A549 (cell line): ENCODE measurements around the gene JMJD4. TPM values are rescaled to one million over a fixed set of nuclear protein-coding genes. Genes with fewer than 3 reads are reported as not detected.

Source experiments
- ATAC-seq, 2 experiments: fragments of 200-7000 bp in 1 of 2; fragments of >200 bp in 1 of 2; cut with Nextera tagmentation in 1 of 2; cut with Tn5 transposase in 1 of 2; 3 replicates each; pipeline versions ENCODE4 v1.8.0 to v1.9.1; 2018 to 2020; ENCODE audit warnings: mild to moderate bottlenecking in 1 of 2, moderate library complexity in 1 of 2
- CTCF ChIA-PET: fragments of 300-600 bp; sonication (Branson Sonifier 250); formaldehyde crosslinking; extraction: SDS; loops from one replicate; lab custom pipeline; 2021; ENCODE audit warnings: antibody characterized with exemption, inconsistent platforms; lab: Yijun Ruan, JAX
- POLR2A ChIA-PET: fragments of 350-600 bp; formaldehyde crosslinking; extraction: SDS; loops from one replicate; lab custom pipeline; 2021; ENCODE audit warnings: antibody characterized with exemption, inconsistent platforms; lab: Yijun Ruan, JAX
- DNase-seq, 2 experiments: peaks; one replicate each; pipeline versions ENCODE4 v3.0.0 to v3.0.0-alpha.2; 2011 to 2016; ENCODE audit warnings: low read depth in 1 of 2, low spot score in 1 of 2
- FAIRE-seq: peaks from 2 replicates; lab custom pipeline; 2011; peaks lifted over from hg19 to GRCh38; lab: Jason Lieb, UNC
- H3K27ac ChIP-seq, 2 experiments: fragments of >200 bp; sonication (Bioruptor Twin); formaldehyde crosslinking; 3 replicates each; pipeline ENCODE4 v1.5.1; 2016 to 2017
- H3K4me1 ChIP-seq: fragments of >200 bp; sonication (Bioruptor Twin); formaldehyde crosslinking; 3 replicates; pipeline ENCODE4 v1.6.1; 2016
- H3K4me2 ChIP-seq: fragments of >200 bp; sonication (Bioruptor Twin); formaldehyde crosslinking; 3 replicates; pipeline ENCODE4 v1.6.1; 2016
- H3K4me3 ChIP-seq: fragments of >200 bp; sonication (Bioruptor Twin); formaldehyde crosslinking; 3 replicates; pipeline ENCODE4 v1.5.1; 2016
- H3K9me3 ChIP-seq: fragments of >200 bp; sonication (Bioruptor Twin); formaldehyde crosslinking; 3 replicates; pipeline ENCODE4 v1.6.1; 2016
- BCL3 ChIP-seq: fragments of >200 bp; sonication (Bioruptor Twin); formaldehyde crosslinking; IDR thresholded peaks from 3 replicates; pipeline ENCODE4 v1.6.1; 2016
- CBX2 ChIP-seq: fragments of 200-600 bp; sonication (generic); IDR thresholded peaks from 2 replicates; pipeline ENCODE4 v1.6.1; 2016; ENCODE audit warnings: low read depth, mild to moderate bottlenecking, borderline replicate concordance
- CEBPB ChIP-seq, 2 experiments: fragments of >200 bp in 1 of 2; sonication (Bioruptor Twin) in 1 of 2; formaldehyde crosslinking in 1 of 2; IDR thresholded peaks; 2 replicates each; pipeline ENCODE4 v1.6.1; 2012 to 2016
- CHD2 ChIP-seq: fragments of 150-350 bp; IDR thresholded peaks from 2 replicates; pipeline ENCODE4 v1.6.1; 2014; ENCODE audit warnings: low read length; ENCODE audit not compliant: partially characterized antibody
- EP300 ChIP-seq, 2 experiments: fragments of >200 bp; sonication (Bioruptor Twin); formaldehyde crosslinking; IDR thresholded peaks; 2 replicates in 1 of 2; 3 replicates in 1 of 2; pipeline ENCODE4 v1.6.1; 2016 to 2017
- ESRRA ChIP-seq: fragments of 150-350 bp; IDR thresholded peaks from 2 replicates; pipeline ENCODE4 v1.6.1; 2014; ENCODE audit warnings: mild to moderate bottlenecking, low read length, borderline replicate concordance
- FOSL2 ChIP-seq, 2 experiments: fragments of 450-650 bp in 1 of 2; fragments of >200 bp in 1 of 2; sonication (Bioruptor Twin) in 1 of 2; formaldehyde crosslinking; IDR thresholded peaks; 2 replicates each; pipeline versions ENCODE4 v1.5.0 to v1.6.1; 2016 to 2020; ENCODE audit warnings: mild to moderate bottlenecking in 1 of 2, moderate library complexity in 1 of 2
- GATA3 ChIP-seq: IDR thresholded peaks from 2 replicates; pipeline ENCODE4 v1.6.1; 2012; ENCODE audit warnings: borderline replicate concordance
- HMGXB4 ChIP-seq: fragments of 250-450 bp; sonication (Bioruptor Pico); IDR thresholded peaks from 2 replicates; pipeline ENCODE4 v1.5.0; 2021; ENCODE audit warnings: mild to moderate bottlenecking, moderate library complexity, borderline replicate concordance
- JUN ChIP-seq, 2 experiments: fragments of >200 bp; sonication (Bioruptor Twin); formaldehyde crosslinking; IDR thresholded peaks; 2 replicates in 1 of 2; 3 replicates in 1 of 2; pipeline ENCODE4 v1.6.1; 2016 to 2017
- MAZ ChIP-seq: fragments of 150-350 bp; IDR thresholded peaks from 2 replicates; pipeline ENCODE4 v1.6.1; 2014; ENCODE audit warnings: antibody characterized with exemption, low read depth, low read length, borderline replicate concordance
- MYC ChIP-seq: IDR thresholded peaks from 2 replicates; pipeline ENCODE4 v1.6.1; 2012; ENCODE audit warnings: mild to moderate bottlenecking, inconsistent platforms, low read length, improper control_type of control experiment, borderline replicate concordance
- NFE2L2 ChIP-seq: fragments of 150-350 bp; conservative IDR thresholded peaks from 2 replicates; pipeline ENCODE4 v1.6.1; 2014; ENCODE audit warnings: low read length
- NPAS2 ChIP-seq: fragments of 250-450 bp; sonication (Bioruptor Pico); IDR thresholded peaks from 2 replicates; pipeline ENCODE4 v1.8.0; 2022; ENCODE audit warnings: mild to moderate bottlenecking, moderate library complexity, borderline replicate concordance
- POLR2A ChIP-seq: IDR thresholded peaks from 2 replicates; pipeline ENCODE4 v1.6.1; 2012; ENCODE audit warnings: mild to moderate bottlenecking, low read length
- POLR2AphosphoS2 ChIP-seq: conservative IDR thresholded peaks from 2 replicates; pipeline ENCODE4 v1.6.1; 2012; ENCODE audit warnings: low read length, improper control_type of control experiment, inconsistent platforms
- RCOR1 ChIP-seq: fragments of 150-350 bp; IDR thresholded peaks from 2 replicates; pipeline ENCODE4 v1.6.1; 2014; ENCODE audit warnings: antibody characterized with exemption, low read length, low read depth
- RNF2 ChIP-seq: fragments of 200-600 bp; sonication (generic); IDR thresholded peaks from 2 replicates; pipeline ENCODE4 v1.6.1; 2016; ENCODE audit warnings: low read depth, mild to moderate bottlenecking, antibody characterized with exemption, moderate library complexity, borderline replicate concordance
- USF2 ChIP-seq: fragments of 450-650 bp; IDR thresholded peaks from 2 replicates; pipeline ENCODE4 v1.6.1; 2014; ENCODE audit warnings: antibody characterized with exemption
- ZFP36 ChIP-seq: fragments of 450-650 bp; IDR thresholded peaks from 2 replicates; pipeline ENCODE4 v1.6.1; 2014; ENCODE audit warnings: borderline replicate concordance; ENCODE audit not compliant: partially characterized antibody
- ZSCAN20 ChIP-seq: fragments of 250-450 bp; sonication (Bioruptor Pico); IDR thresholded peaks from 2 replicates; pipeline ENCODE4 v1.8.0; 2022; ENCODE audit warnings: mild to moderate bottlenecking, moderate library complexity
- WGBS: methylation state at CpG from one replicate; pipeline ENCODE4 v1.1.6; 2017; ENCODE audit errors: missing lambda C conversion rate; 5-methylcytosine and 5-hydroxymethylcytosine counted together
- polyA plus RNA-seq, 4 experiments: library from polyadenylated mRNA; depleted of rRNA in 3 of 4; stranded (reverse); fragments of >200 nt; fragmentation: RNase III in 1 of 4; extraction: RNeasy Plus Mini Kit Qiagen cat#74134 plus additional on column Dnase treatment in 1 of 4; gene quantifications; 2 replicates in 3 of 4; 3 replicates in 1 of 4; pipeline ENCODE4 v1.2.3, GENCODE V29; 2011 to 2017
- TF ChIP-seq, protein P1 (sequence below): IDR thresholded peaks from 2 replicates; pipeline ENCODE4 v1.6.1; 2012; ENCODE audit warnings: low read depth, borderline replicate concordance
- TF ChIP-seq, protein P2 (sequence below): fragments of >200 bp; sonication (Bioruptor Twin); formaldehyde crosslinking; IDR thresholded peaks from 3 replicates; pipeline ENCODE4 v1.5.1; 2016

JMJD4 gene
- polyA plus RNA-seq, 2 of the 4 experiments (the other 2 are of a cell fraction): 18.8 to 21.2 TPM

DNA sequence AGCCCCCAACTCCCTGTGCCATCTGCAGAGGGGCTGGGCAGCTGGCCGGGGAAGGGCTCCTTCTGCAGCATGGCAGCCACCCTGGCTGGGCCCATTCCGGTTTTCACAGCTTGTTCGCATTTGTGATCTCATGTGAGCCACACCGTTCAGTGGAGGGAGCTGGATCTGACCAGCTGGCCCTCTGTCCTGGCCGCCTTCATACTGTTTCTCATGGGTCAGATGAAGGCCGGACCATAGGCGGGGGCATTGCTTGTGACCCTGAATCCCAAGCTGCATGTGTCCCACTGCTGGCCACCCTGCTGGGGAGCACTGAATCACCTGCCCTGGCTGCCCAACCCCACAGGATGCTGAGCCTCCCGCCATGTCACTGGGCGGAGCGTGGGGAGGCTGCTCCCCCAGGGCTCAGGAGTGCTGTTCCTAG lies 43.9 kb upstream of the JMJD4 start:
- 100% methylated on average over 6 of the region's 10 CpGs for WGBS
- TF ChIP-seq CBX2 (no peak), POLR2A (no peak), POLR2AphosphoS2 (no peak), JUN (IDR thresholded peaks at IDR 0.05) (no peak), RNF2 (no peak), RCOR1 (no peak), MYC (no peak), MAZ (no peak), ESRRA (no peak), NFE2L2 (no peak), BCL3 (no peak), ZSCAN20 (CRISPR knock-in tag) (no peak), NPAS2 (CRISPR knock-in tag) (no peak)
- TF ChIP-seq, protein P1, sequence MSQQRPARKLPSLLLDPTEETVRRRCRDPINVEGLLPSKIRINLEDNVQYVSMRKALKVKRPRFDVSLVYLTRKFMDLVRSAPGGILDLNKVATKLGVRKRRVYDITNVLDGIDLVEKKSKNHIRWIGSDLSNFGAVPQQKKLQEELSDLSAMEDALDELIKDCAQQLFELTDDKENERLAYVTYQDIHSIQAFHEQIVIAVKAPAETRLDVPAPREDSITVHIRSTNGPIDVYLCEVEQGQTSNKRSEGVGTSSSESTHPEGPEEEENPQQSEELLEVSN: no peak
- FAIRE-seq (no peak), ATAC-seq (no peak), DNase-seq (no peak)
- Histone ChIP-seq H3K4me3 (no peak overlapping the region), H3K9me3 (no peaks in the 10 kb centered on the region), H3K27ac (no peak overlapping the region), H3K4me2 (no peak overlapping the region), H3K4me1 (no peaks in the 10 kb centered on the region)
- POLR2A ChIA-PET: no interaction called here
- CTCF ChIA-PET: interaction anchor here (1.6 to 1.7 kb wide), 2 partner anchors 17 to 167 kb away, joined by 4 to 6 read pairs; no protein-coding TSS in a partner anchor

DNA sequence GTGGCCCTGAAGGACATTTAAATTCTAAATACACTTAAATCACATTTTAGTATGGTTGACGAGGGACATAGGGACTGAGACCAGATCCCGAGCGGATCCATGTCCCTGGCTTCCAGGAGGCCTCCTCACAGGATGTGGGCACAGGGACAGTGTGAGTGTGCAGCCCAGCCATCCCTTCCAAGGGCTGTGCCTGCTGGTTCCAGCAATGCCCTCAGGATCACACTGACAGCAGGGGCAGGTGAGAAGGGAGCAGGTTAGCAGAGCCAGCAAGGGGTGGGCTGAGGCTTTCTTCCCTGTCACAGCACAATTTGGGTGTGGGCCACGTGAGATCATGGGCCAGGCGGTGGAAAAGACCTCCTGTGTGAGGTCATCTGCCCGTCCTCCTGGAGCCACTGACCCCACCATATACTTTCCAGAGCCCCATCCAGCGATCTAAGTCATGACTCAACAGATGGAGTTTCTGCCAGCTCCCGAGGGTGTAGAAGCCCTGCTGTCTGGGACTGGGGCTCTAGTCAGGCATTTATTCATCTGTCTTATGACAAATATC lies 43.4 kb upstream of the JMJD4 start:
- DNase-seq (no peak), ATAC-seq (no peak)
- Histone ChIP-seq H3K27ac (no peak overlapping the region), H3K4me3 (no peak overlapping the region), H3K4me1 (no peaks in the 10 kb centered on the region)
- 92% methylated on average over 8 of the region's 8 CpGs for whole genome bisulfite sequencing
- CTCF ChIA-PET: interaction anchor here (1.0 to 1.7 kb wide), 2 partner anchors 16 to 167 kb away, joined by 4 to 7 read pairs; no protein-coding TSS in a partner anchor
- TF ChIP-seq RCOR1: no peak
- no peak for TF ChIP-seq ESRRA
- TF ChIP-seq USF2: no peak
- TF ChIP-seq HMGXB4 (CRISPR knock-in tag): no peak
- no peak for TF ChIP-seq ZFP36
- TF ChIP-seq CHD2: no peak
- TF ChIP-seq FOSL2 (IDR thresholded peaks at IDR 0.05): no peak
- no peak for TF ChIP-seq FOSL2 (CRISPR knock-in tag; IDR thresholded peaks at IDR 0.05)
- TF ChIP-seq, protein P2, sequence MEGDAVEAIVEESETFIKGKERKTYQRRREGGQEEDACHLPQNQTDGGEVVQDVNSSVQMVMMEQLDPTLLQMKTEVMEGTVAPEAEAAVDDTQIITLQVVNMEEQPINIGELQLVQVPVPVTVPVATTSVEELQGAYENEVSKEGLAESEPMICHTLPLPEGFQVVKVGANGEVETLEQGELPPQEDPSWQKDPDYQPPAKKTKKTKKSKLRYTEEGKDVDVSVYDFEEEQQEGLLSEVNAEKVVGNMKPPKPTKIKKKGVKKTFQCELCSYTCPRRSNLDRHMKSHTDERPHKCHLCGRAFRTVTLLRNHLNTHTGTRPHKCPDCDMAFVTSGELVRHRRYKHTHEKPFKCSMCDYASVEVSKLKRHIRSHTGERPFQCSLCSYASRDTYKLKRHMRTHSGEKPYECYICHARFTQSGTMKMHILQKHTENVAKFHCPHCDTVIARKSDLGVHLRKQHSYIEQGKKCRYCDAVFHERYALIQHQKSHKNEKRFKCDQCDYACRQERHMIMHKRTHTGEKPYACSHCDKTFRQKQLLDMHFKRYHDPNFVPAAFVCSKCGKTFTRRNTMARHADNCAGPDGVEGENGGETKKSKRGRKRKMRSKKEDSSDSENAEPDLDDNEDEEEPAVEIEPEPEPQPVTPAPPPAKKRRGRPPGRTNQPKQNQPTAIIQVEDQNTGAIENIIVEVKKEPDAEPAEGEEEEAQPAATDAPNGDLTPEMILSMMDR: no peak
- TF ChIP-seq ZSCAN20 (CRISPR knock-in tag): no peak
- no peak for TF ChIP-seq EP300 (IDR thresholded peaks at IDR 0.05)
- TF ChIP-seq CEBPB (IDR thresholded peaks at IDR 0.05): no peak
- TF ChIP-seq GATA3: no peak
- TF ChIP-seq, all 56 proteins: peak for 0
- POLR2A ChIA-PET: no interaction called here
- no peak for FAIRE-seq
- H3K9me3 ChIP-seq: no peaks in the 10 kb centered on the region
- no peak overlapping the region for H3K4me2 ChIP-seq
